ENCODE results near the gene ALX3. TPM values are rescaled to one million over a fixed set of nuclear protein-coding genes. Genes with fewer than 3 reads are reported as not detected.

ALX3 gene
- total and polyA plus RNA-seq, 2 of the 4 experiments (the other 2 are of a cell fraction), result not detected

GRCh38 chr1:110102081-110102480 lies 31.6 kb upstream of the ALX3 start (continued):
- TF ChIP-seq NFE2L2 (IDR thresholded peaks at IDR 0.05; ENCODE audit: low read depth, low read length) (no peak), ELK1 (IDR thresholded peaks at IDR 0.05; ENCODE audit: borderline replicate concordance, low read depth, low read length) (no peak), RAD21 (IDR thresholded peaks at IDR 0.05; ENCODE audit: low read length) (no peak)

GRCh38 chr1:110100335-110100734 lies 29.9 kb upstream of the ALX3 start:
- Histone ChIP-seq H4K8ac (ENCODE audit: low read depth in 2 of 2, low read length in 2 of 2) (no peak overlapping the region), H3K14ac (replicated peaks; ENCODE audit: low read depth, low read length) (no peak overlapping the region), H3K4ac (ENCODE audit: low read depth, low read length) (no peak overlapping the region), H3K4me1 (ENCODE audit: control insufficient read depth, insufficient read depth, low read length) (no peaks in the 10 kb centered on the region; the same call in 1 of the 2 replicates), H3K79me1 (ENCODE audit: low read depth in 1 of 2, low read length in 2 of 2) (no peaks in the 10 kb centered on the region), H2AK5ac (ENCODE audit: low read depth, low read length) (no peak overlapping the region), H4K20me1 (ENCODE audit: insufficient read depth, low read length) (no peaks in the 10 kb centered on the region), H4K91ac (ENCODE audit: insufficient read depth, low read depth, low read length) (no peak overlapping the region), H4K5ac (ENCODE audit: low read depth, low read length) (no peak overlapping the region), H2BK15ac (ENCODE audit: low read depth, low read length) (no peak overlapping the region), H3K18ac (ENCODE audit: low read depth, low read length) (no peak overlapping the region), H3K9me1 (ENCODE audit: insufficient read depth, low read length) (peaks cover 2% of the 10 kb centered on the region; the same call in 1 of the 2 replicates), H2BK20ac (ENCODE audit: low read depth, low read length) (no peak overlapping the region), H3K27me3 (ENCODE audit: control insufficient read depth, insufficient read depth, low read length) (peaks cover 50% of the 10 kb centered on the region), H2AFZ (replicated peaks; ENCODE audit: low read length, poor library complexity) (no peak overlapping the region), H3K56ac (ENCODE audit: extremely low read depth, insufficient read depth, low read length) (no peak overlapping the region), H2AK9ac (replicated peaks; ENCODE audit: low read depth, low read length, poor library complexity) (no peak overlapping the region), H3K27ac (ENCODE audit: insufficient read depth, low read length) (no peak overlapping the region), H3K4me3 (ENCODE audit: insufficient read depth, low read depth, low read length) (no peak overlapping the region), H3K36me3 (ENCODE audit: control insufficient read depth, insufficient read depth, low read length) (no peaks in the 10 kb centered on the region), H2BK120ac (ENCODE audit: low read depth, low read length) (no peak overlapping the region), H3K4me2 (ENCODE audit: low read depth, low read length) (no peak overlapping the region), H3K23ac (ENCODE audit: low read depth, low read length) (no peak overlapping the region), H2BK5ac (ENCODE audit: low read depth, low read length, poor library complexity, severe bottlenecking) (no peak overlapping the region), H3K9ac (ENCODE audit: low read depth, low read length) (no peak overlapping the region), H3K9me3 (ENCODE audit: control insufficient read depth, insufficient read depth, low read length) (no peaks in the 10 kb centered on the region)
- ChIA-PET CTCF (no interaction called here), POLR2A (ENCODE audit: unreplicated experiment) (no interaction called here)
- BruUV-seq (replicated peaks), result no TSS peak
- DNase-seq, result no peak
- in situ Hi-C loops (cut with MboI; ENCODE audit: low sequenced_read_pairs) (no loop called here), dilution Hi-C loops (cut with HindIII; ENCODE audit: low sequenced_read_pairs, unreplicated experiment) (no loop called here), intact Hi-C loops (cut with micrococcal nuclease) (no loop called here)
- WGBS, 2 experiments (ENCODE audit: extremely low coverage in 2 of 2, insufficient read length in 1 of 2), result no CpG with 5 or more reads among the region's 2 CpGs
- no peak for ATAC-seq (ENCODE audit: low read depth)
- TF ChIP-seq CEBPB (IDR thresholded peaks at IDR 0.05; ENCODE audit: low read depth, low read length) (no peak), RFX5 (IDR thresholded peaks at IDR 0.05; ENCODE audit: low read depth, low read length) (no peak), CHD1 (IDR thresholded peaks at IDR 0.05; ENCODE audit: low read depth, low read length) (no peak), ELK1 (IDR thresholded peaks at IDR 0.05; ENCODE audit: borderline replicate concordance, low read depth, low read length) (no peak), RCOR1 (IDR thresholded peaks at IDR 0.05; ENCODE audit: insufficient replicate concordance, low read length) (no peak), MXI1 (IDR thresholded peaks at IDR 0.05; ENCODE audit: borderline replicate concordance, low read depth, low read length) (no peak), MAFK (IDR thresholded peaks at IDR 0.05; ENCODE audit: low read depth, low read length) (no peak), POLR2A (IDR thresholded peaks at IDR 0.05; ENCODE audit: low read depth, low read length) (no peak), CTCF (conservative IDR thresholded peaks at IDR 0.05; ENCODE audit: low read depth, low read length) (no peak), RAD21 (IDR thresholded peaks at IDR 0.05; ENCODE audit: low read length) (no peak), SMC3 (IDR thresholded peaks at IDR 0.05; ENCODE audit: low read depth, low read length) (no peak), USF2 (IDR thresholded peaks at IDR 0.05; ENCODE audit: low read depth, low read length) (no peak)
